SK-N-SH treated with all-trans-retinoic acid at 6 μM for 48 hours (cell line): ENCODE measurements around the gene QSOX1.

Experiments used
- CREB5 ChIP-seq: fragments of 250-450 bp; sonication (Bioruptor Pico); IDR thresholded peaks from 2 replicates; pipeline ENCODE4 v1.5.1; 2020; ENCODE audit warnings: low read depth, mild to moderate bottlenecking, moderate library complexity
- ISL1 ChIP-seq: fragments of 250-450 bp; sonication (Bioruptor Pico); IDR thresholded peaks from 2 replicates; pipeline ENCODE4 v2.1.2; 2022; ENCODE audit warnings: mild to moderate bottlenecking, moderate library complexity
- PATZ1 ChIP-seq: fragments of 250-450 bp; sonication (Bioruptor Pico); IDR thresholded peaks from 2 replicates; pipeline ENCODE4 v1.8.0; 2020; ENCODE audit warnings: mild to moderate bottlenecking, moderate library complexity, borderline replicate concordance
- RARB ChIP-seq: fragments of 250-450 bp; sonication (Bioruptor Pico); IDR thresholded peaks from 2 replicates; pipeline ENCODE4 v1.8.0; 2021; ENCODE audit warnings: mild to moderate bottlenecking, moderate library complexity
- TOX ChIP-seq: fragments of 250-450 bp; sonication (Bioruptor Pico); IDR thresholded peaks from 2 replicates; pipeline ENCODE4 v1.8.0; 2021; ENCODE audit warnings: mild to moderate bottlenecking, moderate library complexity, borderline replicate concordance
- ZFP30 ChIP-seq: fragments of 450-650 bp; formaldehyde crosslinking; IDR thresholded peaks from 2 replicates; pipeline ENCODE4 v1.5.0; 2022; ENCODE audit warnings: mild to moderate bottlenecking, moderate library complexity
- ZNF565 ChIP-seq: fragments of 450-650 bp; formaldehyde crosslinking; conservative IDR thresholded peaks from 2 replicates; pipeline ENCODE4 v1.5.0; 2020; ENCODE audit warnings: low read depth, mild to moderate bottlenecking, moderate library complexity
- TF ChIP-seq, protein P1 (sequence below): fragments of 250-450 bp; sonication (Bioruptor Pico); IDR thresholded peaks from 2 replicates; pipeline ENCODE4 v1.5.1; 2021; ENCODE audit warnings: mild to moderate bottlenecking, moderate library complexity

DNA sequence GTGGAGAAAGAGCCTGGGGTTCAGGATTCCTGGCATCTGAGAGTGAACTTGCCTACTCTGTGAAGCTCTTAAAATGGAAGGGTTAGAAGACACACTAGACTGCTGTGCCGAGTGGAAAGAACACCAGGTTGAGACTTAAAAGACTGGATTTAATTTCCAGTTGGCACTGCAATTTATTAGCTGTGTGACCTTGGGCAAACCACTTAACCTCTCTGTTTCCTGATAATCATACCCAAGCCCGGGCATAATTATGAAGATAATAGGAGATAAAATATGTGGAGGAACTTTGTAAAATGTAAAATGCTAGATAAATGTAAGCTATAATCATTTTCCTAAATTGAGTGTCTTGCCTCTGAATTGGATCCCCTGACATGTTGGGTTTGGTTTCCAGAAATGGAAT lies 70.7 kb downstream of the QSOX1 start:
- no peak for TF ChIP-seq ISL1 (CRISPR knock-in tag)
- TF ChIP-seq PATZ1 (CRISPR knock-in tag), result no peak
- TF ChIP-seq RARB (CRISPR knock-in tag), result no peak
- no peak for TF ChIP-seq CREB5
- TF ChIP-seq, protein P1, sequence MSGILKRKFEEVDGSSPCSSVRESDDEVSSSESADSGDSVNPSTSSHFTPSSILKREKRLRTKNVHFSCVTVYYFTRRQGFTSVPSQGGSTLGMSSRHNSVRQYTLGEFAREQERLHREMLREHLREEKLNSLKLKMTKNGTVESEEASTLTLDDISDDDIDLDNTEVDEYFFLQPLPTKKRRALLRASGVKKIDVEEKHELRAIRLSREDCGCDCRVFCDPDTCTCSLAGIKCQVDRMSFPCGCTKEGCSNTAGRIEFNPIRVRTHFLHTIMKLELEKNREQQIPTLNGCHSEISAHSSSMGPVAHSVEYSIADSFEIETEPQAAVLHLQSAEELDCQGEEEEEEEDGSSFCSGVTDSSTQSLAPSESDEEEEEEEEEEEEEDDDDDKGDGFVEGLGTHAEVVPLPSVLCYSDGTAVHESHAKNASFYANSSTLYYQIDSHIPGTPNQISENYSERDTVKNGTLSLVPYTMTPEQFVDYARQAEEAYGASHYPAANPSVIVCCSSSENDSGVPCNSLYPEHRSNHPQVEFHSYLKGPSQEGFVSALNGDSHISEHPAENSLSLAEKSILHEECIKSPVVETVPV, result no peak
- TF ChIP-seq TOX (CRISPR knock-in tag), result no peak
- no peak for TF ChIP-seq ZFP30 (CRISPR knock-in tag)
- no peak for TF ChIP-seq ZNF565 (CRISPR knock-in tag)
